Activated CD8-positive, alpha-beta memory T cell treated with anti-CD3 and anti-CD28 coated beads for 24 hours (primary cell): Measurements from ENCODE around the gene CRTAC1.

Source experiments
- DNase-seq: peaks from one replicate; pipeline ENCODE4 v3.0.0-alpha.2; 2020

CRTAC1 gene

GRCh38 chr10:97830064-97830463 is 200.4 kb downstream of the CRTAC1 start:
- no peak for DNase-seq

GRCh38 chr10:97828721-97829120 is 201.7 kb downstream of the CRTAC1 start:
- DNase-seq: no peak

DNA sequence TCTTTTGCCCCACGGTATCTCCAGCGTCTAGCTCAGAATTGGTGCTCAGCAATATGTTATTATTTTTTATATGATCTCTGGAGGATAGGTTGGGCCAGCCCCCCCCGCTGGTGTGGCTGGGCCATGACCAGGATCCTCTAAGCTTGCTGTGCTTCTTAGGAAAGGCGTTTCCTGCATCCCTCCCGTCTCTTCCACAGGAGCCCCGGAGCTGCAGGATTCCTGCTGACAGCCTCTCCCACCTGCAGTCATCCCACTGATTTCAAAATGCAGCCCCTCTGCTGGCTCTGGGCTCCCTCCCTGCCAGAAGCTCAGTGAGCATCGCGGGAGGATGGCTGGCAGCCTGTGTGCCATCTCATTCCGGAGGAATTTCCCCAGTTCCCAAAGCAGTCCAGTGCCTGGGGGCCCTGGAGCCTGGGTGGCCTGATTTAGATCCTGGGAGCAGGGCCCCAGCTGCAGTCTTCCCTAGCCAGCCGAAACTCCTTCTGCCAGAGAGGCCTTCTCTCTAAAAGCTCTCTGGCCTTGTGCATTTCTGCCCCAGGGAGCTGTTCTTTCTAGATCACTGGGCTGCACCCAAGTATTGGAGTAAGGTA is 202.6 kb downstream of the CRTAC1 start:
- DNase-seq: no peak

DNA sequence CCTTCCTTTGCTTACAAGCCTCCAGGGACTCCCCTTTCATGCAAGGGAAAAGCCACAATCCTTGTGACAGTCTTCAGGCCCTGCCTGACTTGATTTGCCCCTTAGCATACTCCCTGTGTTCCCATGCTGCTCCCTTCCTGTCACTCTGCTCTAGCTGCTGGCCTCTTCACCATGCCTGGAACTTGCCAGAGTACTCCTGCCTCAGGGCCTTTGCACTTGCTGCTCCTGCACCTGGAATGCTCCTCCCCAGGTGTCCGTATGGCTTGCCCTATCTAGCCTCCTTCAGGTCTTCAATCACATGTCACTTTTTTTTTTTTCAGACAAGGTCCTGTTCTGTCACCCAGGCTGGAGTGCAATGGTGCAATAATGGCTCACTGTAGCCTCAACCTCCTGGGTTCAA is 203.5 kb downstream of the CRTAC1 start:
- no peak for DNase-seq

GRCh38 chr10:97825020-97825760 is 205.2 kb downstream of the CRTAC1 start:
- no peak for DNase-seq

DNA sequence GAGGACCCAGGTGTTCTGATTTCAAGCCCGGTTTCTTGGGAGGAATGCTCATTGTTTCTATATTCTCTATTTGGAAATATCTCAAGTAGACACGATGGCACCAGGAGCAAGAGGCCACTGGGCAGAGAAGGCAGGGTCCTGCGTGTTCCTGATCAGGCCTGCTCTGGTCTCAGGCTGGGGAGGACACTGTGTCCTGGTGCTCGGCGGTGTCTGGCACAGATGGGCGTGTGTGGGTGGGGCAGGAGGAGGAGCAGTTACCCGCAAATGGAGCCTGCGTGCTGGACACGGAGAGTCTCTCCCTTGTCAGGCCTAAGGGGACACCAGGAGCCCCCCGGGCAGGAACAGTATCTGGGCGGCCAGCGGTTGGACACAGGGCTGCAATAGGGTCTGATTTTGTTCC is 206.7 kb downstream of the CRTAC1 start:
- no peak for DNase-seq

DNA sequence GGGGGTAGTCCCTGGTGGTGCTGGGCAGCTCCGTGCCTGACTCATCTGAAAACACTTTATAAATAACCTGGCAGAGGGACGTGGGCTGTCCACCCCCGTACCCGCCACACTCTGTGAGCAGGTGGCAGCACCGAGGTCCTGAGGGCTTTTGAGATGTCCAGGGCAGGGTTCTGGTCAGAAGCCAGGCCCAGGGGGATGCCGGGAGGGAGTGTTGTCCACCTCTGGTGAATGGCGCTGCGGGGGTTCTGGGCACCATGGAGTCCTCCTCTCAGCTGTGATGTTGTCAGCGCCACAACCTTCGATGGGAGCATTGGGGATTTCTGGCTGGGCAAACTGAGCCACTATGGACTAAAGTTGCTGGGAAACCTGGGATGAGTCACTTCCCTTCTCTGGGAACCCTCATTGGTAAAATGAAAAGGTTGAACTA is 208.1 kb downstream of the CRTAC1 start:
- DNase-seq: no peak

DNA sequence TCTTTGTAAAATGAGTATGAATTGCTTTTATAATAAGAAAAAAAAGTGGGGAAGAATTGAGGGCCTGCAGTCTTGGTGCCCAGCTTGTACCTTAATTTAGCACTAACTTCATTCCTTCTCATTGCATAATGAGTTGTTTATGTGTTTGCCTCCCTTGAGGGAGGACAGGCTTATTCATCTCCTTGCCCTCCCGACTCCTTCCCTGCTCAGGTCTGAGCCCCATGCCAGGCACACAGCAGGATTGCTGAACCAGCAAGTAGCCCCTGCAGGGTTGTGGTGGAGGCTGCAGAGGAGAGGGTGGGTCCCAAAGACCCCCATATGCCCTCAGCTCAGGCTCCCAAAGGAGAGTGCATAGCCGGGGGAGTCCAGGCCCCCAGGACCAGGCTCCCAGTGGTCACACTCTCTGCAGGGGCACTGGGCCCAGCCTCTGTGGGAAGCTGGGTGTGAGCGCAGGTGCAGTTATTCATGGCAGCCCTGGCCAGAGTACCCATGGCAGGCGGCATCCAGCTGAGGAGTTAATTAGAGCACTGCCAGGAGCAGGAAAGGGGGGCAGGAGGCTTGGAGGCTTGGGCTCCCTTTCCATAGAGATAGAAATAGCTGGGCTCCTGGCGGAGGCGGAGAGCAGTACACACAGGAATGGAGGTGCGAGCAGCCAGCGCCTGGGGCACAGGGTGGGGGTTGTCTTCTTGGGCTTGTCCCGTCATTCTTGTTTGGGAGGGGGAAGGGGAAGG is 208.9 kb downstream of the CRTAC1 start:
- DNase-seq: no peak

GRCh38 chr10:97820096-97820704 is 210.2 kb downstream of the CRTAC1 start:
- DNase-seq: no peak

DNA sequence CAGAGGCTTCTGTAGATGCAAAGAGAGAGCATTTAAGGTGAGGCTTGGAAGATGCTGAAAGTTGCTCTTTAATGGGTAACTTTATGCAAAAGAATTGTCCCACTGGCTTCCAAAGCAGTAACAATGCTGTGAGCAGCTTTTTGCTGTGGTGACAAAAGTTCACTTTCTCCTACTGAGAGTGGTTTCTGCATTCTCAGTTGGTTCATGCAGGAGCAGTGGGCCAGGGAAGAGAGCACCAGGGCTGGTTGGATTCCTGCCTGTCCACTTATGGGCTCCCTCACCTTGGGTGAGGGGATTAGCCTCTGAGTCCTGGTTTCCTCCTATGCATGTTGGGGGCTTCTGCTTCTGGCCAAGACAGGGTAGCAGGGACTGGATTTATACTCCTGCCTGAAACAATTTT is 211.8 kb downstream of the CRTAC1 start:
- no peak for DNase-seq

DNA sequence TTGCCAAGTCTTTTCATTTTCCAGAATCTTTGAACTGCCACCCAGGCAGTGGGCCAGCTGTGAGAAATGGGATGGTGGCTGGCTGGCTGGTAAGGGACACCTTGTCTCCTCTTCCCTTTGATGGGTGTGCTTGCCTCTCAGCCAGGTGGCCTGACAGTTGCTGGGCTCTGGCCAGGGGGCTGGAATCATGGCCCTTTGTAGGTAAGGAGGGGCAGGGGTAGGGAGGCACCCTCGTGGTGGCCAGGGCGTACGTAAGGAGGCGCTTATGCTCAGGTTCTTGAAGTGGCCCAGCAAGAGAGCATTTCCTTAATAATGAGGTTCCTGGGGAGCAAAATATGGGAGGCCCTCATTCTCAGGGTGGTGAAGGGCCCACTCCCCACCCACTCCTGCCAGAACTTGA is 213.8 kb downstream of the CRTAC1 start:
- no peak for DNase-seq
